Stomach (tissue), 9 donors: ENCODE data around the gene TMEM229A. TPM values are rescaled to one million over a fixed set of nuclear protein-coding genes. Genes with fewer than 3 reads are reported as not detected.

Experiments used
- DNase-seq, 2 donors: peaks; one replicate each; pipeline versions ENCODE4 v3.0.0 to v3.0.0-alpha.2; 2013 to 2019
- H3K27ac ChIP-seq, 5 donors: fragments of 200-600 bp in 4 of 5; sonication (generic) in 4 of 5; one replicate each; pipeline ENCODE4 v1.5.1; 2013 to 2019; ENCODE audit warnings: mild to moderate bottlenecking in 1 of 5, moderate library complexity in 1 of 5
- H3K27me3 ChIP-seq, 3 donors: fragments of 200-600 bp; sonication (generic); one replicate each; pipeline ENCODE4 v1.5.1; 2017 to 2019; ENCODE audit warnings: mixed run types in 1 of 3
- H3K36me3 ChIP-seq, 4 donors: fragments of 200-600 bp; sonication (generic); 1 replicate in 3 of 4; 2 replicates in 1 of 4; pipeline ENCODE4 v1.5.1; 2016 to 2019
- H3K4me1 ChIP-seq, 4 donors: fragments of 200-600 bp; sonication (generic); one replicate each; pipeline ENCODE4 v1.5.1; 2016 to 2019
- H3K4me3 ChIP-seq, 4 donors: fragments of 200-600 bp; sonication (generic) in 3 of 4; one replicate each; pipeline ENCODE4 v1.5.1; 2016 to 2019; ENCODE audit warnings: mild to moderate bottlenecking in 1 of 4
- H3K9me3 ChIP-seq, 4 donors: fragments of 200-600 bp; sonication (generic); one replicate each; pipeline ENCODE4 v1.5.1; 2016 to 2019
- CTCF ChIP-seq, 7 experiments: fragments of 450-650 bp in 4 of 7; fragments of 200-600 bp in 3 of 7; sonication (generic) in 3 of 7; IDR thresholded peaks; one replicate each; pipeline ENCODE4 v1.5.1; 2016 to 2019; ENCODE audit warnings: antibody characterized with exemption in 7 of 7, control low read depth in 2 of 7, mild to moderate bottlenecking in 1 of 7
- EP300 ChIP-seq: sonication (generic); formaldehyde crosslinking; IDR thresholded peaks from one replicate; pipeline ENCODE4 v1.6.1; 2017; ENCODE audit warnings: antibody characterized with exemption
- POLR2A ChIP-seq, 4 donors: fragments of 450-650 bp; IDR thresholded peaks; one replicate each; pipeline ENCODE4 v1.6.1; 2016; ENCODE audit warnings: antibody characterized with exemption in 4 of 4, control low read depth in 2 of 4, mild to moderate bottlenecking in 1 of 4, moderate library complexity in 1 of 4
- POLR2AphosphoS5 ChIP-seq, 3 donors: sonication (generic); formaldehyde crosslinking; IDR thresholded peaks; one replicate each; pipeline ENCODE4 v1.6.1; 2016; ENCODE audit warnings: antibody characterized with exemption in 3 of 3
- WGBS, 5 donors: extraction: QIAGEN DNeasy Blood & Tissue Kit in 3 of 5; methylation state at CpG; one replicate each; pipeline versions ENCODE4 v1.1.5 to v1.1.7; 2013 to 2018; 5-methylcytosine and 5-hydroxymethylcytosine counted together
- intact Hi-C: fragments of 100-400 bp; cut with DNase I; formaldehyde crosslinking; loops from one replicate; pipeline ENCODE4 v1.15.1; 2023; ENCODE audit warnings: low total_unique reads
- polyA plus RNA-seq, 3 donors: library from polyadenylated mRNA; stranded (reverse); fragments of 200-250 nt; gene quantifications; one replicate each; pipeline ENCODE4 v1.2.3, GENCODE V29; 2013
- total RNA-seq, 5 donors: library from RNA; depleted of rRNA; stranded (reverse); fragments of >200 nt; gene quantifications; one replicate each; pipeline versions ENCODE4 v1.1.0 to v1.2.3, GENCODE V29; 2014 to 2016
- donor health status: healthy with polysubstance abuse.
- donor health status: Bipolar disorder and iron deficiency.
- donor health status: healthy.

Gene TMEM229A
- total and polyA plus RNA-seq, 8 donors, result 0.29 to 15.2 (median 0.96) TPM; not detected in 2

- H3K4me3 ChIP-seq, result peak overlapping the region; percentile 50 to 73 (median 60)
- no peaks in the 10 kb centered on the region for H3K36me3 ChIP-seq
- H3K4me1 ChIP-seq, result peaks cover 10 to 38% (median 35%) of the 10 kb centered on the region in 4 donors
- peaks cover 0 to 41% (median 11%) of the 10 kb centered on the region in 3 donors for H3K27me3 ChIP-seq
- no peak for DNase-seq
- no peak for TF ChIP-seq CTCF (IDR thresholded peaks at IDR 0.05)
- H3K9me3 ChIP-seq, result no peaks in the 10 kb centered on the region
- peak overlapping the region; percentile 55 to 93 (median 77) for H3K27ac ChIP-seq
- WGBS, 5 donors, result 40 to 53% (median 47%) methylated on average over 16 of the region's 16 CpGs
- intact Hi-C loops, result no loop called here
Measured at GRCh38 chr7:124033807-124034753, 1.2 kb upstream of the TMEM229A start.

- TF ChIP-seq POLR2A (IDR thresholded peaks at IDR 0.05) (no peak), CTCF (IDR thresholded peaks at IDR 0.05) (no peak), EP300 (no peak), POLR2AphosphoS5 (IDR thresholded peaks at IDR 0.05) (peak in 2 of 3 donors; percentile 15 to 31)
- Histone ChIP-seq H3K4me3 (peak overlapping the region; percentile 50 to 73 (median 60)), H3K27ac (peak overlapping the region; percentile 55 to 93 (median 77)), H3K36me3 (no peaks in the 10 kb centered on the region), H3K27me3 (peaks cover 0 to 48% (median 11%) of the 10 kb centered on the region in 3 donors), H3K4me1 (peaks cover 10 to 34% (median 32%) of the 10 kb centered on the region in 4 donors), H3K9me3 (no peaks in the 10 kb centered on the region)
- DNase-seq, result peak; percentile 68 to 86
- intact Hi-C loops, result no loop called here
- WGBS, 5 donors, result 0 to 2% (median 1%) methylated on average over 22 to 69 of the region's 70 CpGs
Measured at GRCh38 chr7:124033095-124033806, 384 bp upstream of the TMEM229A start.

GRCh38 chr7:124031919-124032318 is 948 bp downstream of the TMEM229A start:
- no peaks in the 10 kb centered on the region for H3K36me3 ChIP-seq
- H3K27ac ChIP-seq, result peak overlapping the region; percentile 47 to 93 (median 62)
- peaks cover 10 to 33% (median 29%) of the 10 kb centered on the region in 4 donors for H3K4me1 ChIP-seq
- peak overlapping the region; percentile 50 to 73 (median 60) for H3K4me3 ChIP-seq
- 1 to 4% (median 2%) methylated on average over 10 to 22 of the region's 22 CpGs for WGBS, 5 donors
- TF ChIP-seq POLR2A (IDR thresholded peaks at IDR 0.05), result no peak
- no peak for TF ChIP-seq CTCF (IDR thresholded peaks at IDR 0.05)
- TF ChIP-seq POLR2AphosphoS5 (IDR thresholded peaks at IDR 0.05), result no peak
- TF ChIP-seq EP300, result no peak
- intact Hi-C loops, result no loop called here
- no peaks in the 10 kb centered on the region for H3K9me3 ChIP-seq
- H3K27me3 ChIP-seq, result peaks cover 0 to 49% (median 11%) of the 10 kb centered on the region in 3 donors
- peak in 1 of 2 donors; percentile 38 for DNase-seq

- WGBS, 5 donors, result 29 to 37% (median 32%) methylated on average over 8 of the region's 8 CpGs
- Histone ChIP-seq H3K27me3 (peaks cover 0 to 49% (median 11%) of the 10 kb centered on the region in 3 donors), H3K4me1 (peaks cover 10 to 33% (median 29%) of the 10 kb centered on the region in 4 donors), H3K27ac (no peak overlapping the region), H3K9me3 (no peaks in the 10 kb centered on the region), H3K36me3 (no peaks in the 10 kb centered on the region), H3K4me3 (peak overlapping the region; percentile 50 to 73 (median 60))
- TF ChIP-seq POLR2AphosphoS5 (IDR thresholded peaks at IDR 0.05), result no peak
- TF ChIP-seq EP300, result no peak
- no peak for TF ChIP-seq CTCF (IDR thresholded peaks at IDR 0.05)
- DNase-seq, result no peak
- intact Hi-C loops, result no loop called here
Measured at GRCh38 chr7:124031406-124031805, 1.5 kb downstream of the TMEM229A start.
